ENCODE results near the gene LUC7L3. TPM values are rescaled to one million over a fixed set of nuclear protein-coding genes. Genes with fewer than 3 reads are reported as not detected.

LUC7L3 gene
- 10 to 100 TPM; 61.7 to 72.4 (median 67.4) TPM for total RNA-seq
- 76.7 TPM for polyA plus RNA-seq
- long read RNA-seq, donor 1, transcript LUC7L3-201 (11 exons, 1,972 nt), result major isoform, 10 of 42 reads
- long read RNA-seq, donor 1, partial matches to known transcripts, result 24 of 42 reads
- long read RNA-seq, donor 1, other reads (novel, unspliced or antisense), result 7 of 42 reads
- long read RNA-seq, donor 2, full-length matches to known transcripts, result 9 of 16 reads
- long read RNA-seq, donor 2, partial matches to known transcripts, result 3 of 16 reads
- long read RNA-seq, donor 2, other reads (novel, unspliced or antisense), result 4 of 16 reads
- long read RNA-seq, donor 3, partial matches to known transcripts, result 31 of 44 reads
- long read RNA-seq, donor 3, other reads (novel, unspliced or antisense), result 12 of 44 reads
- long read RNA-seq, donor 4, full-length matches to known transcripts, result 15 of 27 reads
- long read RNA-seq, donor 4, partial matches to known transcripts, result 2 of 27 reads
- long read RNA-seq, donor 4, other reads (novel, unspliced or antisense), result 10 of 27 reads

GRCh38 chr17:50719144-50719923, at the start of gene LUC7L3:
Gene LUC7L3 (plus strand): TSS chr17:50719603. CDS start chr17:50719733, 130 bp downstream.
- H3K27ac ChIP-seq (ENCODE audit: low read length), result peak within 1 kb of the TSS; percentile 97
- peak within 1 kb of the TSS; percentile 86 for H3K4me3 ChIP-seq (ENCODE audit: low read length)
- ATAC-seq, result peak; percentile 98 to 99
- peak; percentile 94 to 98 (median 97) for DNase-seq
- no peaks in the 10 kb centered on the region for H3K27me3 ChIP-seq (ENCODE audit: control insufficient read depth, insufficient read depth)
- 2% methylated on average over 76 of the region's 76 CpGs for whole genome bisulfite sequencing
- H3K9me3 ChIP-seq (ENCODE audit: control insufficient read depth, low read length), result no peaks in the 10 kb centered on the region
- peaks cover 4% of the 10 kb centered on the region for H3K4me1 ChIP-seq (ENCODE audit: control insufficient read depth, insufficient read depth, low read length)
- intact Hi-C loops (cut with DNase I), result no loop called here

GRCh38 chr17:50672071-50672470, 47.3 kb upstream of the LUC7L3 start:
- Histone ChIP-seq H3K27ac (ENCODE audit: low read length) (no peak overlapping the region), H3K4me3 (ENCODE audit: low read length) (no peak overlapping the region), H3K9me3 (ENCODE audit: control insufficient read depth, low read length) (no peaks in the 10 kb centered on the region), H3K4me1 (ENCODE audit: control insufficient read depth, insufficient read depth, low read length) (no peaks in the 10 kb centered on the region), H3K27me3 (ENCODE audit: control insufficient read depth, insufficient read depth) (no peaks in the 10 kb centered on the region)
- DNase-seq, result no peak
- 98% methylated on average over 5 of the region's 5 CpGs for WGBS
- intact Hi-C loops (cut with DNase I), result no loop called here
- ATAC-seq, result no peak

- no peaks in the 10 kb centered on the region for H3K9me3 ChIP-seq (ENCODE audit: control insufficient read depth, low read length)
Observed at GRCh38 chr17:50672831-50673551, 46.4 kb upstream of the LUC7L3 start.

GRCh38 chr17:50675190-50675589, 44.2 kb upstream of the LUC7L3 start:
- Histone ChIP-seq H3K4me3 (ENCODE audit: low read length) (no peak overlapping the region), H3K9me3 (ENCODE audit: control insufficient read depth, low read length) (no peaks in the 10 kb centered on the region), H3K27ac (ENCODE audit: low read length) (no peak overlapping the region), H3K4me1 (ENCODE audit: control insufficient read depth, insufficient read depth, low read length) (no peaks in the 10 kb centered on the region), H3K27me3 (ENCODE audit: control insufficient read depth, insufficient read depth) (no peaks in the 10 kb centered on the region)
- ATAC-seq (no peak), DNase-seq (no peak)
- WGBS, result 70% methylated on average over 3 of the region's 3 CpGs
- intact Hi-C loops (cut with DNase I), result loop anchor here in 1 of 4 donors (5.0 kb wide), 1 partner anchor 128 kb away; the partner anchor contains the start of gene SPATA20

More at GRCh38 chr17:50672831-50673551, 46.4 kb upstream of the LUC7L3 start:
- H3K4me1 ChIP-seq (ENCODE audit: control insufficient read depth, insufficient read depth, low read length), result no peaks in the 10 kb centered on the region
- peak; percentile 72 to 93 for ATAC-seq
- intact Hi-C loops (cut with DNase I), result no loop called here
- DNase-seq, result peak in 1 of 3 donors; percentile 72
- WGBS, result 80% methylated on average over 20 of the region's 20 CpGs
- no peak overlapping the region for H3K27ac ChIP-seq (ENCODE audit: low read length)
- no peaks in the 10 kb centered on the region for H3K27me3 ChIP-seq (ENCODE audit: control insufficient read depth, insufficient read depth)
- no peak overlapping the region for H3K4me3 ChIP-seq (ENCODE audit: low read length)

- intact Hi-C loops (cut with DNase I), result loop anchor here in 1 of 4 donors (5.0 kb wide), 1 partner anchor 128 kb away; the partner anchor contains the start of gene SPATA20
- no peak overlapping the region for H3K4me3 ChIP-seq (ENCODE audit: low read length)
- H3K4me1 ChIP-seq (ENCODE audit: control insufficient read depth, insufficient read depth, low read length), result no peaks in the 10 kb centered on the region
- ATAC-seq, result no peak
- H3K9me3 ChIP-seq (ENCODE audit: control insufficient read depth, low read length), result no peaks in the 10 kb centered on the region
- DNase-seq, result no peak
- no peaks in the 10 kb centered on the region for H3K27me3 ChIP-seq (ENCODE audit: control insufficient read depth, insufficient read depth)
- WGBS, result 90% methylated on average over 7 of the region's 7 CpGs
- no peak overlapping the region for H3K27ac ChIP-seq (ENCODE audit: low read length)
Observed at GRCh38 chr17:50675627-50676026, 43.8 kb upstream of the LUC7L3 start.

- Histone ChIP-seq H3K4me3 (ENCODE audit: low read length) (no peak overlapping the region), H3K4me1 (ENCODE audit: control insufficient read depth, insufficient read depth, low read length) (no peaks in the 10 kb centered on the region), H3K27ac (ENCODE audit: low read length) (no peak overlapping the region), H3K9me3 (ENCODE audit: control insufficient read depth, low read length) (no peaks in the 10 kb centered on the region), H3K27me3 (ENCODE audit: control insufficient read depth, insufficient read depth) (no peaks in the 10 kb centered on the region)
- DNase-seq (no peak), ATAC-seq (no peak)
- intact Hi-C loops (cut with DNase I), result loop anchor here in 1 of 4 donors (5.0 kb wide), 1 partner anchor 129 kb away; the partner anchor contains the start of gene SPATA20
- 90% methylated on average over 24 of the region's 24 CpGs for WGBS
Observed at GRCh38 chr17:50676065-50676975, 43.1 kb upstream of the LUC7L3 start.

- Histone ChIP-seq H3K4me3 (ENCODE audit: low read length) (no peak overlapping the region), H3K4me1 (ENCODE audit: control insufficient read depth, insufficient read depth, low read length) (no peaks in the 10 kb centered on the region), H3K27ac (ENCODE audit: low read length) (no peak overlapping the region), H3K27me3 (ENCODE audit: control insufficient read depth, insufficient read depth) (no peaks in the 10 kb centered on the region), H3K9me3 (ENCODE audit: control insufficient read depth, low read length) (no peaks in the 10 kb centered on the region)
- no peak for DNase-seq
- no peak for ATAC-seq
- intact Hi-C loops (cut with DNase I), result loop anchor here in 1 of 4 donors (5.0 kb wide), 1 partner anchor 131 kb away; the partner anchor contains the start of gene SPATA20
- 92% methylated on average over 12 of the region's 12 CpGs for WGBS
Observed at GRCh38 chr17:50677851-50678375, 41.5 kb upstream of the LUC7L3 start.

GRCh38 chr17:50679008-50679544, 40.3 kb upstream of the LUC7L3 start:
- Histone ChIP-seq H3K4me1 (ENCODE audit: control insufficient read depth, insufficient read depth, low read length) (no peaks in the 10 kb centered on the region), H3K27me3 (ENCODE audit: control insufficient read depth, insufficient read depth) (no peaks in the 10 kb centered on the region), H3K4me3 (ENCODE audit: low read length) (no peak overlapping the region), H3K27ac (ENCODE audit: low read length) (no peak overlapping the region), H3K9me3 (ENCODE audit: control insufficient read depth, low read length) (no peaks in the 10 kb centered on the region)
- ATAC-seq (no peak), DNase-seq (no peak)
- intact Hi-C loops (cut with DNase I), result loop anchor here in 1 of 4 donors (5.0 kb wide), 1 partner anchor 132 kb away; the partner anchor contains the start of gene SPATA20
- WGBS, result 91% methylated on average over 11 of the region's 11 CpGs

- H3K27me3 ChIP-seq (ENCODE audit: control insufficient read depth, insufficient read depth), result no peaks in the 10 kb centered on the region
- ATAC-seq (no peak), DNase-seq (no peak)
- intact Hi-C loops (cut with DNase I), result loop anchor here in 3 of 4 donors (5.0 to 10.0 kb wide), 4 partner anchors 48 to 195 kb away; partner anchors contain the start of genes SPATA20 (in 2 of the 3) and ABCC3 (in 1 of the 3)
- no peak overlapping the region for H3K4me3 ChIP-seq (ENCODE audit: low read length)
- no peaks in the 10 kb centered on the region for H3K4me1 ChIP-seq (ENCODE audit: control insufficient read depth, insufficient read depth, low read length)
- no peaks in the 10 kb centered on the region for H3K9me3 ChIP-seq (ENCODE audit: control insufficient read depth, low read length)
- no peak overlapping the region for H3K27ac ChIP-seq (ENCODE audit: low read length)
- WGBS, result 94% methylated on average over 5 of the region's 5 CpGs
Observed at GRCh38 chr17:50680126-50680525, 39.3 kb upstream of the LUC7L3 start.

Measured in right cardiac atrium (tissue), 5 donors.